ENCODE measurements around the gene TPM2. TPM values are rescaled to one million over a fixed set of nuclear protein-coding genes. Genes with fewer than 3 reads are reported as not detected.
A peak's percentile ranks its signal among the peaks of the same experiment; 100 is the strongest.

TPM2 gene
- total RNA-seq, 5 donors from 2014 or later (not counting 1 experiment from before 2014, with no cell fraction given): 21.4 to 66.0 (median 57.5) TPM

GRCh38 chr9:35706951-35707350 is 17.2 kb upstream of the TPM2 start:
- Histone ChIP-seq H3K27me3 (replicated peaks in 1 of 2; ENCODE audit: control insufficient read depth in 2 of 2, extremely low read depth in 1 of 2, insufficient read depth in 2 of 2, low read length in 1 of 2) (no peaks in the 10 kb centered on the region), H3K4me3 (ENCODE audit: control insufficient read depth in 1 of 2, extremely low read depth in 1 of 2, low read length in 1 of 2) (no peak overlapping the region), H3K36me3 (ENCODE audit: control insufficient read depth in 2 of 2, extremely low read depth in 1 of 2, insufficient read depth in 1 of 2, low read length in 1 of 2) (peaks cover 35 to 96% of the 10 kb centered on the region in 2 donors), H3K9me3 (no peaks in the 10 kb centered on the region), H3K27ac (ENCODE audit: low read length) (no peak overlapping the region), H3K4me1 (ENCODE audit: control insufficient read depth in 1 of 2, extremely low read depth in 1 of 2, insufficient read depth in 2 of 2, low read length in 2 of 2) (no peaks in the 10 kb centered on the region)
- ChIA-PET CTCF (interaction anchor here (0.5 to 2.6 kb wide), 3 partner anchors 10 to 74 kb away, joined by 3 to 6 read pairs (median 4); no protein-coding TSS in a partner anchor), POLR2A (interaction anchor here in 1 of 2 donors (0.8 kb wide), 1 partner anchor 10 kb away, joined by 3 read pairs; no protein-coding TSS in a partner anchor)
- 99% methylated on average over 9 of the region's 10 CpGs for WGBS (ENCODE audit: insufficient coverage)
- DNase-seq (no peak), ATAC-seq (replicated peaks in 1 of 4) (no peak)
- Mint-ChIP-seq H3K4me3 (no peak overlapping the region), H3K27me3 (no peaks in the 10 kb centered on the region), H3K36me3 (peaks cover 68% of the 10 kb centered on the region), H3K9me3 (no peaks in the 10 kb centered on the region), H3K4me1 (peaks cover 0 to 4% (median 0%) of the 10 kb centered on the region in 3 donors), H3K27ac (peak overlapping the region in 1 of 2 donors; percentile 72)

- ChIA-PET POLR2A (no interaction called here), CTCF (interaction anchor here (1.1 to 2.6 kb wide), 3 partner anchors 9 to 21 kb away, joined by 3 to 6 read pairs (median 4); no protein-coding TSS in a partner anchor)
- H3K36me3 ChIP-seq (ENCODE audit: control insufficient read depth in 2 of 2, extremely low read depth in 1 of 2, insufficient read depth in 1 of 2, low read length in 1 of 2): peaks cover 36 to 96% of the 10 kb centered on the region in 2 donors
- 96% methylated on average over 5 of the region's 7 CpGs for WGBS (ENCODE audit: insufficient coverage)
- ATAC-seq (replicated peaks in 1 of 4) (no peak), DNase-seq (no peak)
- no peak overlapping the region for H3K4me3 Mint-ChIP-seq
- no peak overlapping the region for H3K4me3 ChIP-seq (ENCODE audit: control insufficient read depth in 1 of 2, extremely low read depth in 1 of 2, low read length in 1 of 2)
- H3K9me3 ChIP-seq: no peaks in the 10 kb centered on the region
- peaks cover 0 to 4% (median 0%) of the 10 kb centered on the region in 3 donors for H3K4me1 Mint-ChIP-seq
- H3K9me3 Mint-ChIP-seq: no peaks in the 10 kb centered on the region
- H3K27ac Mint-ChIP-seq: peak overlapping the region in 1 of 2 donors; percentile 39
- no peaks in the 10 kb centered on the region for H3K4me1 ChIP-seq (ENCODE audit: control insufficient read depth in 1 of 2, extremely low read depth in 1 of 2, insufficient read depth in 2 of 2, low read length in 2 of 2)
- peaks cover 62% of the 10 kb centered on the region for H3K36me3 Mint-ChIP-seq
- H3K27me3 Mint-ChIP-seq: no peaks in the 10 kb centered on the region
- no peak overlapping the region for H3K27ac ChIP-seq (ENCODE audit: low read length)
- H3K27me3 ChIP-seq (replicated peaks in 1 of 2; ENCODE audit: control insufficient read depth in 2 of 2, extremely low read depth in 1 of 2, insufficient read depth in 2 of 2, low read length in 1 of 2): no peaks in the 10 kb centered on the region
Measured at GRCh38 chr9:35705836-35706430, 16.2 kb upstream of the TPM2 start.

- Histone ChIP-seq H3K4me1 (ENCODE audit: control insufficient read depth in 1 of 2, extremely low read depth in 1 of 2, insufficient read depth in 2 of 2, low read length in 2 of 2) (no peaks in the 10 kb centered on the region), H3K4me3 (ENCODE audit: control insufficient read depth in 1 of 2, extremely low read depth in 1 of 2, low read length in 1 of 2) (no peak overlapping the region), H3K36me3 (ENCODE audit: control insufficient read depth in 2 of 2, extremely low read depth in 1 of 2, insufficient read depth in 1 of 2, low read length in 1 of 2) (peaks cover 34 to 96% of the 10 kb centered on the region in 2 donors), H3K27ac (ENCODE audit: low read length) (no peak overlapping the region), H3K27me3 (replicated peaks in 1 of 2; ENCODE audit: control insufficient read depth in 2 of 2, extremely low read depth in 1 of 2, insufficient read depth in 2 of 2, low read length in 1 of 2) (no peaks in the 10 kb centered on the region), H3K9me3 (no peaks in the 10 kb centered on the region)
- no peaks in the 10 kb centered on the region for H3K9me3 Mint-ChIP-seq
- no peak overlapping the region for H3K4me3 Mint-ChIP-seq
- H3K27me3 Mint-ChIP-seq: no peaks in the 10 kb centered on the region
- no peak for ATAC-seq (replicated peaks in 1 of 4)
- WGBS (ENCODE audit: insufficient coverage): 91% methylated on average over 7 of the region's 8 CpGs
- ChIA-PET CTCF (interaction anchor here in 1 of 2 donors (1.1 to 1.4 kb wide), 2 partner anchors 9 to 22 kb away, joined by 3 to 4 read pairs; no protein-coding TSS in a partner anchor), POLR2A (interaction anchor here in 1 of 2 donors (0.6 kb wide), 1 partner anchor 1633 kb away, joined by 7 read pairs; no protein-coding TSS in a partner anchor)
- H3K4me1 Mint-ChIP-seq: peaks cover 0 to 4% (median 0%) of the 10 kb centered on the region in 3 donors
- H3K27ac Mint-ChIP-seq: peak overlapping the region in 1 of 2 donors; percentile 39
- DNase-seq: no peak
- H3K36me3 Mint-ChIP-seq: peaks cover 57% of the 10 kb centered on the region
Measured at GRCh38 chr9:35705372-35705771, 15.6 kb upstream of the TPM2 start.

- 97% methylated on average over 26 of the region's 26 CpGs for WGBS (ENCODE audit: insufficient coverage)
- ATAC-seq (replicated peaks in 1 of 4): no peak
- no peaks in the 10 kb centered on the region for H3K27me3 ChIP-seq (replicated peaks in 1 of 2; ENCODE audit: control insufficient read depth in 2 of 2, extremely low read depth in 1 of 2, insufficient read depth in 2 of 2, low read length in 1 of 2)
- H3K27ac Mint-ChIP-seq: no peak overlapping the region
- H3K4me1 ChIP-seq (ENCODE audit: control insufficient read depth in 1 of 2, extremely low read depth in 1 of 2, insufficient read depth in 2 of 2, low read length in 2 of 2): no peaks in the 10 kb centered on the region
- peaks cover 0 to 4% (median 0%) of the 10 kb centered on the region in 3 donors for H3K4me1 Mint-ChIP-seq
- H3K4me3 Mint-ChIP-seq: no peak overlapping the region
- no peaks in the 10 kb centered on the region for H3K9me3 ChIP-seq
- CTCF ChIA-PET: no interaction called here
- H3K27me3 Mint-ChIP-seq: no peaks in the 10 kb centered on the region
- no peak for DNase-seq
- H3K4me3 ChIP-seq (ENCODE audit: control insufficient read depth in 1 of 2, extremely low read depth in 1 of 2, low read length in 1 of 2): no peak overlapping the region
- peaks cover 45 to 100% of the 10 kb centered on the region in 2 donors for H3K36me3 ChIP-seq (ENCODE audit: control insufficient read depth in 2 of 2, extremely low read depth in 1 of 2, insufficient read depth in 1 of 2, low read length in 1 of 2)
- H3K9me3 Mint-ChIP-seq: no peaks in the 10 kb centered on the region
- POLR2A ChIA-PET: no interaction called here
- H3K27ac ChIP-seq (ENCODE audit: low read length): no peak overlapping the region
- H3K36me3 Mint-ChIP-seq: peaks cover 51% of the 10 kb centered on the region
Measured at GRCh38 chr9:35703906-35704672, 14.4 kb upstream of the TPM2 start.

- Histone ChIP-seq H3K4me3 (ENCODE audit: control insufficient read depth in 1 of 2, extremely low read depth in 1 of 2, low read length in 1 of 2) (no peak overlapping the region), H3K27me3 (replicated peaks in 1 of 2; ENCODE audit: control insufficient read depth in 2 of 2, extremely low read depth in 1 of 2, insufficient read depth in 2 of 2, low read length in 1 of 2) (no peaks in the 10 kb centered on the region), H3K4me1 (ENCODE audit: control insufficient read depth in 1 of 2, extremely low read depth in 1 of 2, insufficient read depth in 2 of 2, low read length in 2 of 2) (no peaks in the 10 kb centered on the region), H3K36me3 (ENCODE audit: control insufficient read depth in 2 of 2, extremely low read depth in 1 of 2, insufficient read depth in 1 of 2, low read length in 1 of 2) (peaks cover 55 to 100% of the 10 kb centered on the region in 2 donors), H3K9me3 (no peaks in the 10 kb centered on the region), H3K27ac (ENCODE audit: low read length) (no peak overlapping the region)
- Mint-ChIP-seq H3K36me3 (peaks cover 49% of the 10 kb centered on the region), H3K4me3 (no peak overlapping the region), H3K9me3 (no peaks in the 10 kb centered on the region), H3K27me3 (no peaks in the 10 kb centered on the region), H3K4me1 (peaks cover 0 to 4% (median 0%) of the 10 kb centered on the region in 3 donors), H3K27ac (no peak overlapping the region)
- 100% methylated on average over 7 of the region's 7 CpGs for WGBS (ENCODE audit: insufficient coverage)
- ChIA-PET POLR2A (no interaction called here), CTCF (interaction anchor here in 1 of 2 donors (0.6 kb wide), 1 partner anchor 633 kb away, joined by 4 read pairs; no protein-coding TSS in a partner anchor)
- ATAC-seq (replicated peaks in 1 of 4) (no peak), DNase-seq (no peak)
Measured at GRCh38 chr9:35702696-35703095, 13.0 kb upstream of the TPM2 start.

- no peaks in the 10 kb centered on the region for H3K9me3 ChIP-seq
- H3K27ac ChIP-seq (ENCODE audit: low read length): no peak overlapping the region
- no peaks in the 10 kb centered on the region for H3K27me3 ChIP-seq (replicated peaks in 1 of 2; ENCODE audit: control insufficient read depth in 2 of 2, extremely low read depth in 1 of 2, insufficient read depth in 2 of 2, low read length in 1 of 2)
- ChIA-PET CTCF (interaction anchor here in 1 of 2 donors (1.1 kb wide), 1 partner anchor 30 kb away, joined by 9 read pairs; no protein-coding TSS in a partner anchor), POLR2A (no interaction called here)
- H3K4me1 ChIP-seq (ENCODE audit: control insufficient read depth in 1 of 2, extremely low read depth in 1 of 2, insufficient read depth in 2 of 2, low read length in 2 of 2): peaks cover 0 to 9% of the 10 kb centered on the region in 2 experiments
- Mint-ChIP-seq H3K4me3 (no peak overlapping the region), H3K9me3 (no peaks in the 10 kb centered on the region), H3K4me1 (peaks cover 9 to 10% (median 9%) of the 10 kb centered on the region in 3 donors), H3K36me3 (peaks cover 49% of the 10 kb centered on the region), H3K27me3 (no peaks in the 10 kb centered on the region), H3K27ac (no peak overlapping the region)
- no peak overlapping the region for H3K4me3 ChIP-seq (ENCODE audit: control insufficient read depth in 1 of 2, extremely low read depth in 1 of 2, low read length in 1 of 2)
- peaks cover 57 to 96% of the 10 kb centered on the region in 2 donors for H3K36me3 ChIP-seq (ENCODE audit: control insufficient read depth in 2 of 2, extremely low read depth in 1 of 2, insufficient read depth in 1 of 2, low read length in 1 of 2)
- ATAC-seq (replicated peaks in 1 of 4): no peak
- no peak for DNase-seq
Measured at GRCh38 chr9:35700942-35701341, 11.2 kb upstream of the TPM2 start.
